ENCODE measurements around the gene IRF2BPL.

Gene IRF2BPL

DNA sequence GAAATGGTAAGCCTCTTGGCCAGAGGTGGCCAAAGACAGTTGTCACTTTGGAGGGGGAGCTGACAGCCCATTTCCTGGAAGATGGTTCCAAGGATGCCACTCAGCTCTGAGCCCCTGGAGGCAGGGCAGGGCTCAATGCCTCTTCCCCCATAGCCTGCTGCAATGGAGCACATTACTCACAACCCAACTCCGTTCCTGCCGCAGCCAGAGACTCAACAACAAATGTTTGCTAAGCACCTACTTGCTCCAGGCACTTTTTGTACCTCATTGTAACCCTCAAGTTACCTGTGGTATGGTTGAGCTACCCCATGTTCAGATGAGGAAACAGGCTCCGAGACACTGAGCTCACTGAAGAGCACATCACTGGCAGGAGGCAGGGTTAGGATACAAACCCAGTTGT is 19.5 kb downstream of the IRF2BPL start:
- no peak for DNase-seq

DNA sequence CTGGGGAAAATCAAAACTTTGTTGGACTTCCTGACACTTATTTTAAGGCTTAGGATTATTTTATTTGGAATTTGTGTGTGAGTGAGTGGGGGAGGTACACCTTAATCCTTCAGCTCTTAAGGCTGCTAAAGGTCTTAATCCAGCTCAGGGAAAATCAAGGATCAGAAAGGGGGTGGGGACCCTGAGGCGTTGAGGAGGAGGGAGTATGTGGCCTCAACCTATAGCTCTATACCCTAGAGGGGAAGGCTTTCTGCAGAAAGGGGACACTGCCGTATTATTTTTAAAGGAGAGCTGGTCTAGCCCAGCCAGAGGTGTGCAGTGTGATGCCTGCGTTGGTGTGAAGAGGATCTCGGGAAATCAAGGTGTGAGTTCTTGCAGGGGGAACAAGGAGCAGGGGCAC is 20.0 kb downstream of the IRF2BPL start:
- DNase-seq = no peak

DNA sequence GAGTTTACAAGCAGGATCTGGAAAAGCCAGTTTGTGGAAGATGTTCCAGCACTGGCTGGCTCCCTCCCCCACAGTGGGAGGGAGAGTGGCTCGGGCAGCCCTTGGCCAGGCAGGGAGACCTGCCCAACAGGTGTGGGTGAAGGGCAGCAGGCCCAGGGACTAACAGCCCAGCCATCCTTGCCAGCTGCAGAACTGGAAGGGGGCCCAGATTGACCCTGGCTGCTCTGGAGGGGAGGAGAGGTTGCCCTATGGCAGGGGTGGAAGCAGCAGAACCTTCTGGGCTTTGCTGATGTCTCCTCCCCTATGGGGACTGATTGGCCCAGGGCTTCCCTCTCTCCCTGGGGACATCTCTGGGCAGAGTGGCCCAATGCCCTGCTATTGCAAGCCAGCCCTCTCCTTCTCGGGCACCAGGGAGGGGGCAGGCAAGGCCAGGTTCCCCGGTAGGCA is 20.5 kb downstream of the IRF2BPL start:
- no peak for DNase-seq

DNA sequence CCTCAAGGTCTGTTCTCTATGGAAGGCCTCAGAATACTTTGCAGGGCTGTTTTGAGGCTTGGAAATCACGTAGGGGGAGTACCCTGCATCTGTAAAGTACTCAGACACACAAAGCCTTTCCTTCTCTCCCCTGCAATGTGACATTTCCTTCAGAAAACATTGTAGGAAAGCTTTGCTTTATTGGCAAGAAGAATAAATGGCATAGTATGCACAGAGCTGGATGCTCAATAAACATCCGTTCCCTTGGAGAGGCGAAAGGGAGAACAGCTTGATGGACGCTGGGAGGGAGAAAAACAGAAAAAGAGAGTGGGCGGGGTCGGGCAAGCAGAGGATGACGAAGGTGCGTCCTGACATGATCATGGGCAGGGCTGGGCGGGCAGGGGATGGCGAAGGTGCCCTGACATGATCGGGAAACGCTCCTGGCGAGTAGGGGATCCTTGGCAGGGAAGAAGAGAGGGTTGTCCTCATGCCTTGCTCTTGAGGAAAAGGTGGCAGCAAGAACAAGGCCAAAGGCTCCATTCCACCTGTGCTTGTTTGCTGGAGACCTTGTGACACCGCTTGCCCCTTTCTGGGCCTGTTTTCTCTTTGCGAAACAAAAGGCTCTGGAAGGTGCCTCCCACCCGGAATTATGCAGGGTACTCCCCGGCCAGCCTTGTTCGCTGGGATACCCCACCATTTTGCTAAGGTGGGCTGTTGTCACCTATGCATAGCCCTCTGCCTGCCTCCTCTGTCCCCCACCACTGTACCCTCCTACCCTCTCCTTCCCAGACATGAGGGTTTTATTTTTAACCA is 21.1 kb downstream of the IRF2BPL start:
- DNase-seq = no peak

DNA sequence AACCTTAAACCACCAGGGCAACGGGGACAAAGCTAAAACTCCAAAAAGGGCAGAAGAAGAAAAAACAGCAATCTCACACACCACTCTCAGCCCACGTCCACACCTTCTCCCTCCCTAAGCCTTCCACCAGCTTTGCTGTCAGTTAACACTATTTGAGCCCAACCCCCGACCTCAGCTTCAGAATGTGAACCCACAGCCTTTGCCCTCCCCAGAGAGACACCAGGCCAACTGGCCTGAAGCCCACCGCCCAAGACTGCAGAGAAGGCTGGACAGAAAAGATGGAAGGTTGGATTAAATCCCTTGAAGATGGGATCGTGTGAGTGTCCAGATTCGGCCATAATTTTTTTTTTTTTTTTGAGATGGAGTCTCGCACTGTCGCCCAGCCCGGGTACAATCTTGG is 22.4 kb downstream of the IRF2BPL start:
- no peak for DNase-seq

DNA sequence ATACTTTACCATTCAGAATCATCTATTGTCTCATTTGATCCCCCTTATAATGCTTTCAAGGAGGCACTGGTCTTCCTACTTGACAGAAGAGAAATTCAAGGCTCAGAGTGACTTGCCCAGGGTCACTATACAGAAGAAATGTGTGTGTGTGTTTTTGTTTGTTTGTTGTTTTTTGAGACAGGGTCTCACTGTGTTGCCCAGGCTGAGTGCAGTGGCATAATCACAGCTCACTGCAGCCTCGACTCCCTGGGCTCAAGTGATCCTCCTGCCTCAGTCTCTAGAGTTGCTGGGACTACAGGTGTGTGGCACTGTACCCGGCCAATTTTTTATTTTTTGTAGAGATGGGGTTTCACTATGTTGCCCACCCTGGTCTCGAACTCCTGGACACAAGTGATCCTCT is 22.9 kb downstream of the IRF2BPL start:
- DNase-seq = no peak

DNA sequence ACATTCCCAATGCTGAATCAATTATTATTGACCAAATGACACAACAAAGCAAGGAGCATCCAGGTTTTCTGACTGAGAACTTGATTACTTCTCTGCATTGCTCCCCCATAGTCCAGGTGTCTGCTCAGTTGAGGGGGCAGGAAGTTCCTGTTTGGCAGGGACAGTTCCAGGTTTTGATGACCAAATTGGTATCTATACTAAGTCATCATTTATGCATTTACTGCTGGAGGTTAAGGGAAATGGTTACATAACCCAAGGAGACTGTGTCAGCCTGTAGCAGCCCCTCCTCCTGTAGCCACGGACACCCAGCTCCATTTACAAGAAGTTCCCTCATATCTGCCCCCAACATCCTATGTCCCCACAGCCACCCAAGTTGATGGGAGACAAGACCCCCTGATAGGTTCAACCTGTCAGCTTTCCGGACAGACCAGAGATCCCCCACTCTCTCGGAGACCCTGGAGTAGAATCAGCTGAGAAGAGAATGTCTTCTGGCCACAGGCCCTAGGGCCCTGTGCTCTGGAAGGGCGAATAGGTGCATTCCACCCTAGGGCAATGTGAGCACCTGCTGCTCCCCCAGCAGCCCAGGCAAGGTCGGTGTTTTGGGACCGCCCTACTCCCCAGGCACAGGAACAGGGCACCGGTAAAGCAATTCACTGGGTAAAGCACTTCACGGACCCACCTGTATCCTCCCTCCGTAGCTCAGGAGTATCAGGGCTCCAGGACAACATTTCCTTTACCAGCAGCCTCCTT is 23.6 kb downstream of the IRF2BPL start:
- DNase-seq = no peak

DNA sequence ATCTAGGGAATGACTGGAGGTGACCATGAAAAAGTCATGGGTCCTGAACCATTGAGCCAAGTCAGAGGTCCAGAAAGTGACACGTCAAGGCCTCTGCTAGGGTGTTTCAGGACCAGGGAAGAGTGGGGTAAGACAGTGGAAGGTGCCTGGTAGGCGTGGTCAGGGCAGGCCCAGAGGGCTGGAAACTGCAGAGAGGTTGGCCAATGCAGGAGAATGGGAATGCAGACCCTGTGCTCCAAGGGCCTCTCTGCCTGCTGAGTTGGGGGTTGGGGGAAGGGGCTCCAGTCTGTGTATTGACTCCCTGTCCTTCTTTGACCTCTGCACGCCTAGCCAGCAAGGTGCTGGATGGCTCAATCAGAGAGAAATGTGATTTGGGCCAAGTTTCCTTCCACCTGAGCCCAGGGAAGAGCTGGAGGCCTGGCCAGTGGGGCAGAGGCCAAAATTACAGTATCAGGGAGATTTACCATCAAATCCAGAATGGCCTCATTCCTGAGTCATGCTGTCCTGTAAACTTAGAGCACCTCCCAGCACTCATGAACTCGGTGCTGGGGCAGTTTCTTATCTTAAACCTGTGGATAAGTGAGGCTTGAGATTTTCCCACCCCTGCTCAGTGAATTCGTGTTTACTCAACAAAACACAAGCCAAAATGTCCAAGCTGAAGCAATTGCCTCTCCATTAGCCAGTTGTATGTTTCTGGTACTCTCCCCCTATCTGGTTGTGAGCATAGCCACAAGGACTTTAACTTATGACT is 24.4 kb downstream of the IRF2BPL start:
- DNase-seq = no peak

DNA sequence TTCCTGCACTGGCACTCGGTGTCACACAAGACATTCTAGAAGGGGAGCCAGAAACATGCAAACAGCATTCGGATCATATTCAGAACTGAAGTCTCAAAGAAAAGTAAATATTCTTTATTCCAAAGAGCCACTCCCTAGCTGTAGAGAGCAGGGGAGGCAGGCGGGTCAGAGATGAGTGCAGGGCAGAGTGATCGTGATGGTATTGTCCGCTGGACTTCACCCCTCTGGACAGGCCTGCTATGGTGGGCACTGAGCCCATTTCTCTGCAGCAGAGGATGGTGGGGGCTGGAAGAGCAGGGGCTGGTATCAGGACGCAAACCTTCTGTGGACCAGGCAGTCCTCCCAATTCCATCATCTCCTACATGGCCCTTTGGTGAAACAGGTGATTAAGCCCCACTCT is 25.6 kb downstream of the IRF2BPL start:
- no peak for DNase-seq

DNA sequence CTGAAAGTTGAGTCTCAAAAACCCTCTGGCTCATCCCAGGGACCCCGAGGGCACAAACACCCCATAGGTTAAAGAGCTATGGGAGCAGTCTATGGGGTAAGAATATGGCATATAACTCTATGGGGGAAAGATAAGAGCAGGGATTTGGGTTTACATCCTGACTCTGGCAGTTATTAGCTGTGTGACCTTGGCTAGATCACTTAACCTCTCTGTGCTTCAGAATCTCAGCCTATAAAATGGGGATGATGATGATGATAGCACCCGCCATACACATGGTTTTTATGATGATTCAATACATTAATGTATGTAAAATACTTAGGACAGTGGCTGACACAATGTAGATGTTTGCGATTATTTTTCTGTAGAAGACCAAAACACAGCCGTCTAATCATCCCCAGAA is 26.2 kb downstream of the IRF2BPL start:
- DNase-seq = no peak

DNA sequence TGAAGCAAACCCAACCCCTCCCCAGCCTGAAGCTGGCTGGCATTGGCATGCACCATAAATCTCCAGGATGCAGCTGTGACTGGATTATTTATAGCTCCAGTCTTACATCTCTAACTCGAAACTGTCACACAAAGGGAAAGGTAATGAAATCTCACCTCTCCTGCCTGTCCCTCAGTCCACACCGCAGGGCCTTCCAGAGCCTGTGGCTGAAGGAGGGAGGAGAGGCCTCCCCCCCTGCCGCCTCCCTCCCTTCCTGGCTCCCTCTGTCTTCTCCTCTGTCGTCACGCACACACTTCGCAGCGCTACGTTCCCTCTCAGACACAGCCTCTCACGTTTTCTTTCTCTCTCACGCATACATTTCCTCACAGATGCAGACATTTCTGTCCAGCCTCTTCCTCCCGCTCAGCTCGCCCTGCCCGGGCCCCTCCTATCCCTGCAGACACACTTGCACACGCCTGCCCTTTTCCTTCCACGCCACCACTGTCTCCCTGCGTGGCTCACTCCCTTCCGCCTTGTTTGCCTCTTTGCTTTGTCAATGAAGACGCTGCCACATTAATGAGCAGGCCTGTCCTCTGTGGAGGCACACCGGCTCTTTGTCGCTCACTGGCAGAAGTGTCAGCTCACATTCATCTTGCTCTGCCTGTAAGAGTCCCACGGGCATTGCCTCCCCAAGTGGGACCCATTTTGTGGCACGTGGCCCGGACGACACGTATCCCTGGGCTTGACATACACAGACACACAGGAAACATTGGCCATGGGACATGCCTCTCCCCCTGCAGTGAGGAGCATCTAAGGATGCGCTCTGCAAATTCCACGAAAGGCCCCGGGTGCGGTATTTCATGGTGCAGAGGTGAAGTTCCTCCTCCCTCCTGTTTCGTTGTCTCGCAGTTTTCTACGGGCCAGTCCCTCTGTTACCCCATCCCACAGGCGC is 27.9 kb downstream of the IRF2BPL start:
- no peak for DNase-seq

DNA sequence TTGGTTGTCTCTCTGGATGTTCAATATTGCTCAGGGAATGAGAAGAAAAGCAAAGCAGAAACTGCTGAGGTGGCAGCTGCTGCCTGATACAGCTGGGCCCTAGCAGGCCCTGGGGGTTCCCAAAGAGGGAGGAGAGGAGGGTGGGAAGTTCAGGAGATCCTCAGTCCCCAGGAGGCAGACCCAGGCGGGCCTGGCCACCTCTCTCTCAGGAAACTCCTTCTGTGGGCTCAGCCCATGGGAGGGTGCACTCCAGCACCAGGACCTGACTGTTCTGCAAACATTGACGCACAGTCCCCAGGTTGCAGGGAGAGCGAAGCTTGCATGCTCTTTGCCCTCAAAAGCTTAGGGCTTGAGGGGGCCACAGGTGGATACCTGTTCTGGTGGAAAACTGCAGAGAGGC is 29.6 kb downstream of the IRF2BPL start:
- no peak for DNase-seq

DNA sequence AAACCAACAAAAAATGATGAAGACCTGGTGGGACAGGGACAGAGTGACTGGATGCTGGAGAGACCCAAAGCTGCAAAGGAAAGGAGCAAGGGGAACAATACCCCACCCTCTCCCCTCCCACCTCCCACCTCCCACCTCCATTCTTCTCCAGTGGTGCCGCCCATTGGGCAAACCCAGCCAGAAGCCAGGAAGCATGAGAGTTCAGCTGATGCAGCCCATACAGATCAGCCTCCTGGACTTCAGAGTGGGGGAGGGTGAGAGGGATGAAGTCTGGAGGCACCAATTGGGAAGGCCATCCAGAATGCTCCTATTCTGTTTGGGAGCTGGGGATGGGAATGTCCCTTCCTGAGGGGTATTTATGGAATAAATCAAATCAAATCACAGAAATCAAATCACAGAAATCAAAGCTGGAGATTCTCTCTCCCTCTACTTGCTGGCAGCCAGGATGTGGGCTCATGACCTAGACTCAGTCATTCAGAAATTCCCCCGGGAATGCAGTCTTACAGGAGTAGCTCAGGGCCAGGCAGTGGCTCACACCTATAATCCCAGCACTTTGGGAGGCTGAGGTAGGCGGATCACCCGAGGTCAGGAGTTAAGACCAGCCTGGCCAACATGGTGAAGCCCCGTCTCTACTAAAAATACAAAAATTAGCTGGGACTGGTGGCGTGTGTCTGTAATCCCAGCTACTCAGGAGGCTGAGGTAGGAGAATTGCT is 31.1 kb downstream of the IRF2BPL start:
- no peak for DNase-seq

DNA sequence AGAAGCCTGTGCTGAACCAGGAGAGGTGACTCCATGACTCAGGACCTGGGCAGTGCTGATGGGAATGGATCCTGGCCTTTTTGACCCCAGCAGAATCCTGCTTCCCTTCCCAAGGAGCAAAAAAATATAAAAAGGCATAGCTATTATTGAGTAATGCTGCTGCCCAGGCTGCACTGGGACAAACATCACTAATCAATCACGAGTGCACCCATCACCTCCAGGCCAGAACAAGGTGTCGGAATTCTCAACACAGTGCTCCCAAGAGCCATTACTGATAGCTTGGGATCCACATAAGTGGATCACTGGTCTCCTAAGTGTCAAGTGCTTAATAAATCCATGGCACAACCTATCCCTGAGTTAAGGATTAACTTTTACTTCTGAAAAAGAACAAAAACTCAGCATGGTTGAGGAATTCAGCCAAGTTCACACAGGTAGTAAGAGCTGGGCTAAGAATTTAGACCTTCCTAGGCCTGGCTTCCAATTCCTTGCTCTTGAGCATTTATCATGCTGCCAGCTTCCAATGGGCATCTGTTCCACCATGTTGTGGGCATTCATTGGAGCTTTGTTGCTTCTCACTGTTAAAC is 31.9 kb downstream of the IRF2BPL start:
- DNase-seq = no peak

DNA sequence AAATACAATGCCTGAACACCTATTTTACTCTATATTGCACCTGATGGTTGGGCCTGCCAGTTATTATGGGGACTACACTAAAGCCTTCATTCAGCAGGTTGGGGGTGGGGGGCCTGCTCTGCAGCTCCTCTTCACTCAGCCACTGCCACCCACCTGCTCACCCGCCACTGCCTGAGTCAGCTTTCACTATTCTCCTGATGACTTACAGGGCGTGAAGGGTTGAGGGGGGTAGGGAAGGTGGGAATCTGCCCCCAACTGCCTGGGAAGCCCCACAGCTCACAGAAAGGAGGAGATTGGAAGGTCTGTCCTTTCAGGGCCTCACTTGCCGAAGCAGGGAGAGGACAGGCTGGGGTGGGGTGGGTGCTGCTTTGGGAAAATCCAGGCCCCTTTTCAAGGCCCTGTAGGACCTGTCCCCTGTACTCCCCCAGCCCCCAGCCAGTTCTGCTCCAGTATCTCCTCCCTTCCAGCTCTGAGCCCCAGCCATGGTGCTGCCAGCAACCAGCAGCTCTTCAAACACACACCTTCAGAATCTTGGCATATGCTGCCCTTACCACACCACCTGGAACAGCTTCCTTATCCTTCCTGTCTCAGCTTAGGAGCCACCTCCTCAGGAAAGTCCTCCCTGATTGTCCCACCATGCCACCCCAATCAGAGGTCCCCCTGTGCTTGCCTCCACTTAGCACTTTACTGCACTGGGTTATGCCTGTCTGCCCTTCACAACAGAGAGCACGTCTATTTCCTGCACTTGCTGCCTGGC is 33.1 kb downstream of the IRF2BPL start:
- no peak for DNase-seq

DNA sequence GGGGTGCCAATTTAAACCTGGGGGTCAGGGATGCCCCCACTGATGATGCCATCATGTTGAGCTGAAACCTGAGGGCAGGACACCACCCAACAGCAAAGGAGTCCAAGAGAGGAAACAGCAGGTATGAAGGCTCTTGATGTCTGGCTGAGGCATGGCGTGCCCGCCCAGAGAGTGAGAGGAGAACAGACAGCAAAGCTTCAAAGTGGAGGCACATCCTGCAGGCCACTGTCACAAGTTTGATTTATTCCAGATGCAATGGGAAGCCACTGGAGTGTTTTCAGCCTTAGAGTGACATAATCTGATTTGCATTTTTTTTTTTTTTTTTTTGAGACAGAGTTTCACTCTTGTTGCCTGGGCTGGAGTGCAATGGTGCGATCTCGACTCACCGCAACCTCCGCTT is 34.8 kb downstream of the IRF2BPL start:
- no peak for DNase-seq

DNA sequence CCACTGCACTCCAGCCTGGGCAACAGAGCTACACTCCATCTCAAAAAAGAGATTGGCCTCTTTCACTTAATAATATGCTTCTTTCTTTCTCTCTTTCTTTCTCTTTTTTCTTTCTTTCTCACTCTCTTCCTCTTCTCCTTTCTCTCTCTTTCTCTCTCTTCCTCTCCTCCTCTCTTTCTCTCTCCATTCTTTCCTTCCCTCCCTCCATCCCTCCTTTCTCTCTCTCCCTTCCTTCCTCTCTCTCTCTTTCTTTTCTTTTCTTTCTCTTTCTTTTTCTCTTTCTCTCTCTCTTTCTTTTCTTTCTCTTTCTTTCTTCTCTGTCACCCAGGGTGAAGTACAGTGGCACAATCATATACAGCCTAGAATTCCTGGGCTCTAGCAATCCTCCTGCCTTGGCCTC is 38.4 kb downstream of the IRF2BPL start:
- no peak for DNase-seq

DNA sequence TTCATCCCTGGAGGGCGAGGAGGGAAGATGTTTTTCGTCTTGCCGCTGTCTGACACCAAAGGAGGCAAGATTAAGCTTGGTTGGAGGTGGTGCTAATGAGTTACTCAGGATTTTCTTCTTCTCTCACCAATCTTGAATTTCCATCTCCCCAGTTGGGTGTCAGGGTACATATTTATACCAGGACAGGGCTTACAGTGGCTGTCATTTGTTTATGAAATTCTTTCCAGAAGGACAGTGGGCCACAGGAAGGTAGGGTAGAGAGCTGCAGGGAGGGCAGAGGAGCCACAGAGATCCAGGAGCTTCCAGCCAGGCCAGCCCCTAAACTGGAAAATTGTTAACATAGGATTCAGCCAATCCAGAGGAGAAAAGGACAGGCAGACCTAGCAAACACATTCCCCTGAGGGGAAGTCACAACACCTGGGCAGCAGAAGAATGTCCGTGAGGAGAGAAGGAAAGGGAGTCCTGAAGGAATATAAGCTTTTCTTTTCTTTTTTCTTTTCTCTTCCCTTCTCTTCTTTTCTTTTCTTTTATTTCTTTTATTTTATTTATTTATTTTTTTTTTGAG is 40.5 kb downstream of the IRF2BPL start:
- DNase-seq = no peak

DNA sequence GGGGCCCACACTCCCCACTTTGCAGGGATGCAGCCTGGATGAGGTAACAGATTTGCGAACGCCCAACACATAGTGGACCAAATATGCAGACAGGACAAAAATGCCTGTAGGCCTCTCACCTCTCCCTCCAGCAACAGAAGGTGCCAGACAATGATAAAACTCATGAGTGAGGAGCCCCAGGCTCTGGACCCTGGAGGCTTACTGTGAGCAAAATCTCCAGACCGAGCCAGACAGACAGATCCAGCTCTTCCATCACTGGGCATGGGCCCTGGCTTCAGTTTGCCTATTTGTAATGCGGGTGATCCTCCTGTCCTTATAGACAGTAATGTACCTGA is 42.3 kb downstream of the IRF2BPL start:
- DNase-seq = no peak

DNA sequence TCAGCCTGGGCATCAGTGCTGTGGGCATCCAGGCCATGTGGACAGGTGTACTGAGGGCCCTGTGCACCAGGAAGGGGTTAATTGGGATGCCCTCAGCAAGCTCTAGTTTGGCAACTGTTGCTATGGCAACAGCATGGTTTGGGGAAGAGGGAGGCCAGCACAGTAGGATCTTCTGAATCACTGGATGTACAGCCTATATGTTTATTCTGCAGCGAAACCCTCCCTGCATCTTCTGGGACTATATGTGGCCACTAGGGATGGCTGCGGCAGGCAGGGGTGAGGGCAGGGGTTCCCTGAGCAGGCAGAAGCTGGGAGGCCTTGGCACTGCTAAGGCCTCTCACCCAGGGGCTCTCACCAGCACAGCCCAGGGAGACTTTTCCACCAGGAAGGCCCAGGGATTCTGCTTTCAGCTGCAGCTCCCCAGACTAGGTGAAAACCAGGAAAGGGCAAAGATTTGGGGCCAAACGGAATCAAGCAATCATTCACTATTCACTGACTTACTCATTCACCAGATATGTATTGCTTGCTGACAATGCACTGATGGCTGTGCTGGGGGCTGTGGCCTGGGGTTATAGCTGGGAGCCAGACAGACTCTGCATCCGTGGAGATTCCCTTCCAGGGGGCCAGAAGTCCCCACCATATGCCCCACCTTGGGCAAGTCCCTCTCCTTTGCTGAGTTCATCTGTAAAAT is 42.8 kb downstream of the IRF2BPL start:
- no peak for DNase-seq
